Measurements from ENCODE around the gene MRPS5. TPM values are rescaled to one million over a fixed set of nuclear protein-coding genes. Genes with fewer than 3 reads are reported as not detected.

The MRPS5 gene
- total RNA-seq, 1 experiment from 2014 or later: 80.5 TPM

GRCh38 chr2:95158891-95159619 is 37.4 kb upstream of the MRPS5 start:
- DNase-seq: peak; percentile 54 to 57
- TF ChIP-seq, protein P1, sequence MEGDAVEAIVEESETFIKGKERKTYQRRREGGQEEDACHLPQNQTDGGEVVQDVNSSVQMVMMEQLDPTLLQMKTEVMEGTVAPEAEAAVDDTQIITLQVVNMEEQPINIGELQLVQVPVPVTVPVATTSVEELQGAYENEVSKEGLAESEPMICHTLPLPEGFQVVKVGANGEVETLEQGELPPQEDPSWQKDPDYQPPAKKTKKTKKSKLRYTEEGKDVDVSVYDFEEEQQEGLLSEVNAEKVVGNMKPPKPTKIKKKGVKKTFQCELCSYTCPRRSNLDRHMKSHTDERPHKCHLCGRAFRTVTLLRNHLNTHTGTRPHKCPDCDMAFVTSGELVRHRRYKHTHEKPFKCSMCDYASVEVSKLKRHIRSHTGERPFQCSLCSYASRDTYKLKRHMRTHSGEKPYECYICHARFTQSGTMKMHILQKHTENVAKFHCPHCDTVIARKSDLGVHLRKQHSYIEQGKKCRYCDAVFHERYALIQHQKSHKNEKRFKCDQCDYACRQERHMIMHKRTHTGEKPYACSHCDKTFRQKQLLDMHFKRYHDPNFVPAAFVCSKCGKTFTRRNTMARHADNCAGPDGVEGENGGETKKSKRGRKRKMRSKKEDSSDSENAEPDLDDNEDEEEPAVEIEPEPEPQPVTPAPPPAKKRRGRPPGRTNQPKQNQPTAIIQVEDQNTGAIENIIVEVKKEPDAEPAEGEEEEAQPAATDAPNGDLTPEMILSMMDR (IDR thresholded peaks at IDR 0.05; ENCODE audit: insufficient read depth in 1 of 2, low read depth in 1 of 2, low read length in 1 of 2, severe bottlenecking in 1 of 2, unreplicated experiment in 1 of 2): no peak
- H3K27me3 Mint-ChIP-seq (ENCODE audit: insufficient read depth, unreplicated experiment): no peaks in the 10 kb centered on the region
- peaks cover 8% of the 10 kb centered on the region for H3K4me1 Mint-ChIP-seq (ENCODE audit: low read depth, unreplicated experiment)
- Histone ChIP-seq H3K4me1 (0 out of 2 replicates have a peak, but pooled peaks cover 6% of the 10 kb centered on the region), H3K9me3 (0 out of 2 replicates have a peak, but pooled peaks cover 8% of the 10 kb centered on the region), H3K4me3 (ENCODE audit: low read depth, low read length) (peak overlapping the region; percentile 76), H3K36me3 (ENCODE audit: control insufficient read depth, insufficient read depth, low read length) (no peaks in the 10 kb centered on the region; the same call in 1 of the 2 replicates), H3K27me3 (replicated peaks; ENCODE audit: control insufficient read depth, insufficient read depth, low read length) (no peaks in the 10 kb centered on the region)
- intact Hi-C loops (cut with micrococcal nuclease; ENCODE audit: unreplicated experiment): loop anchor here (1.0 kb wide), 1 partner anchor 37 kb away; no protein-coding TSS in a partner anchor
- peaks cover 16% of the 10 kb centered on the region for H3K36me3 Mint-ChIP-seq (ENCODE audit: insufficient read depth, unreplicated experiment)
- peak overlapping the region; percentile 85 for H3K4me3 Mint-ChIP-seq (ENCODE audit: unreplicated experiment)
- no peak overlapping the region for H3K27ac Mint-ChIP-seq (ENCODE audit: unreplicated experiment)
- no TSS peak for BruUV-seq (replicated peaks)
- no peaks in the 10 kb centered on the region for H3K9me3 Mint-ChIP-seq (ENCODE audit: unreplicated experiment)
- CTCF ChIA-PET: interaction anchor here (1.0 kb wide), 1 partner anchor 73 kb away, joined by 3 read pairs; no protein-coding TSS in a partner anchor
- POLR2A ChIA-PET: no interaction called here

GRCh38 chr2:95158441-95158840 is 36.8 kb upstream of the MRPS5 start:
- Histone ChIP-seq H3K36me3 (ENCODE audit: control insufficient read depth, insufficient read depth, low read length) (no peaks in the 10 kb centered on the region; the same call in 1 of the 2 replicates), H3K4me1 (0 out of 2 replicates have a peak, but pooled peaks cover 6% of the 10 kb centered on the region), H3K9me3 (0 out of 2 replicates have a peak, but pooled peaks cover 7% of the 10 kb centered on the region), H3K27me3 (replicated peaks; ENCODE audit: control insufficient read depth, insufficient read depth, low read length) (no peaks in the 10 kb centered on the region), H3K4me3 (ENCODE audit: low read depth, low read length) (peak overlapping the region; percentile 76)
- BruUV-seq (replicated peaks): no TSS peak
- intact Hi-C loops (cut with micrococcal nuclease; ENCODE audit: unreplicated experiment): no loop called here
- ChIA-PET CTCF (no interaction called here), POLR2A (no interaction called here)
- peaks cover 8% of the 10 kb centered on the region for H3K4me1 Mint-ChIP-seq (ENCODE audit: low read depth, unreplicated experiment)
- H3K9me3 Mint-ChIP-seq (ENCODE audit: unreplicated experiment): no peaks in the 10 kb centered on the region
- TF ChIP-seq, protein P1 (IDR thresholded peaks at IDR 0.05; ENCODE audit: insufficient read depth in 1 of 2, low read depth in 1 of 2, low read length in 1 of 2, severe bottlenecking in 1 of 2, unreplicated experiment in 1 of 2): no peak
- peak overlapping the region; percentile 85 for H3K4me3 Mint-ChIP-seq (ENCODE audit: unreplicated experiment)
- no peaks in the 10 kb centered on the region for H3K27me3 Mint-ChIP-seq (ENCODE audit: insufficient read depth, unreplicated experiment)
- peak in 1 of 2 experiments; percentile 2 for DNase-seq
- peaks cover 16% of the 10 kb centered on the region for H3K36me3 Mint-ChIP-seq (ENCODE audit: insufficient read depth, unreplicated experiment)
- H3K27ac Mint-ChIP-seq (ENCODE audit: unreplicated experiment): no peak overlapping the region

- CTCF ChIA-PET: no interaction called here
- Mint-ChIP-seq H3K36me3 (ENCODE audit: insufficient read depth, unreplicated experiment) (peaks cover 48% of the 10 kb centered on the region), H3K4me1 (ENCODE audit: low read depth, unreplicated experiment) (no peaks in the 10 kb centered on the region), H3K4me3 (ENCODE audit: unreplicated experiment) (no peak overlapping the region), H3K27ac (ENCODE audit: unreplicated experiment) (no peak overlapping the region), H3K9me3 (ENCODE audit: unreplicated experiment) (peaks cover 67% of the 10 kb centered on the region), H3K27me3 (ENCODE audit: insufficient read depth, unreplicated experiment) (no peaks in the 10 kb centered on the region)
- intact Hi-C loops (cut with micrococcal nuclease; ENCODE audit: unreplicated experiment): no loop called here
- Histone ChIP-seq H3K4me3 (ENCODE audit: low read depth, low read length) (no peak overlapping the region), H3K4me1 (no peaks in the 10 kb centered on the region), H3K9me3 (peaks cover 73% of the 10 kb centered on the region), H3K27me3 (replicated peaks; ENCODE audit: control insufficient read depth, insufficient read depth, low read length) (no peaks in the 10 kb centered on the region), H3K36me3 (ENCODE audit: control insufficient read depth, insufficient read depth, low read length) (peaks cover 6% of the 10 kb centered on the region)
- POLR2A ChIA-PET: no interaction called here
- no peak for DNase-seq
- no TSS peak for BruUV-seq (replicated peaks)
- TF ChIP-seq, protein P1 (IDR thresholded peaks at IDR 0.05; ENCODE audit: insufficient read depth in 1 of 2, low read depth in 1 of 2, low read length in 1 of 2, severe bottlenecking in 1 of 2, unreplicated experiment in 1 of 2): no peak
Observed at GRCh38 chr2:95149397-95149984, 27.9 kb upstream of the MRPS5 start.

All from Caco-2 (cell line).